ENCODE results near the gene RPEL1.
A peak's percentile ranks its signal among the peaks of the same experiment; 100 is the strongest.

RPEL1 gene

DNA sequence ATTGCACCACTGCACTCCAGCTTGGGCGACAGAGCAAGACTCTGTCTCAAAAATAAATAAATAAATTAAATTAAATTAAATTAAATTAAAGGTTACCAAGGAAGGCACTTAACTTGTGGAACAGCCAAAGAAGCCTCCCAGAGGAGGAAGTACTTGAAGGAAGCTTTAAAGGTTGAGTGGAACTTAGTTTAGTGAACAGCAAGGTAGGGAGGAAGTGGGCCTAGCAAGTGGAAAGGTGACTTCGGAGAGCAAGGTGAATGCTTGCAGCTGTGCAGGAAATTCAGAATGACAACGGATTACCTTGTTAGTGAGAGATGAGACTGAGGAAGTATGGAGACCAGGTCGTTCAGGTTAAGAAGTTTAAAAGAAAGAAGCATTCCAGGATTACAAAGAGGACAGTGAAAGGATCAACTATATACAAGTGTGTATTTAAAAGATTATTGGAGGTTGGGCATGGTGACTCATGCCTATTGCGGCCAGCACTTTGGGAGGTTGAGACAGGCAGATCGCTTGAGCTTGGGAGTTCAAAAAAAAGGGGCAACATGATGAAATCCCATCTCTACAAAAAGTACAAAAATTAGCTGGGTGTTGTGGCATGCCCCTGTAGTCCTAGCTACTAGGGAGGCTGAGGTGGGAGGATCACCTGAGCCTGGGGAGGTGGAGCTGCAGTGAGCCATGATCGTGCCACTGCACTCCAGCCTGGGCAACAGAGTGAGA lies 12.8 kb upstream of the RPEL1 start:
- ChIA-PET CTCF (no interaction called here), POLR2A (no interaction called here)
- DNase-seq (ENCODE audit: extremely low spot score), result no peak
- TF ChIP-seq HDGF (IDR thresholded peaks at IDR 0.05; ENCODE audit: borderline replicate concordance) (no peak), CTBP1 (IDR thresholded peaks at IDR 0.05; ENCODE audit: borderline replicate concordance) (no peak), ELF4 (IDR thresholded peaks at IDR 0.05) (no peak)

GRCh38 chr10:103235775-103236174 lies 9.9 kb upstream of the RPEL1 start:
- CTCF ChIA-PET, result interaction anchor here (1.4 kb wide), 1 partner anchor 9 kb away, joined by 3 read pairs; the partner anchor contains the start of gene RPEL1
- POLR2A ChIA-PET, result no interaction called here
- DNase-seq (ENCODE audit: extremely low spot score), result no peak
- TF ChIP-seq SUZ12 (IDR thresholded peaks at IDR 0.05), result no peak

GRCh38 chr10:103238506-103239252 lies 7.0 kb upstream of the RPEL1 start:
- DNase-seq (ENCODE audit: extremely low spot score), result peak; percentile 36
- POLR2A ChIA-PET, result interaction anchor here (0.6 kb wide), 1 partner anchor 79 kb away, joined by 3 read pairs; no protein-coding TSS in a partner anchor
- CTCF ChIA-PET, result interaction anchor here (0.6 to 1.6 kb wide), 8 partner anchors 10 to 321 kb away, joined by 3 to 6 read pairs (median 3); partner anchors contain the start of gene CNNM2
- TF ChIP-seq SP1 (IDR thresholded peaks at IDR 0.05), result no peak
- no peak for TF ChIP-seq PKNOX1 (IDR thresholded peaks at IDR 0.05)
- no peak for TF ChIP-seq CTBP1 (IDR thresholded peaks at IDR 0.05; ENCODE audit: borderline replicate concordance)
- TF ChIP-seq ZNF384 (IDR thresholded peaks at IDR 0.05), result no peak
- TF ChIP-seq FOXA1 (IDR thresholded peaks at IDR 0.05), result no peak
- TF ChIP-seq L3MBTL2 (conservative IDR thresholded peaks at IDR 0.05), result no peak
- TF ChIP-seq TARDBP (IDR thresholded peaks at IDR 0.05), result no peak
- no peak for TF ChIP-seq NFRKB (IDR thresholded peaks at IDR 0.05)
- TF ChIP-seq ARNT (IDR thresholded peaks at IDR 0.05), result no peak
- no peak for TF ChIP-seq FOXK2 (IDR thresholded peaks at IDR 0.05)
- TF ChIP-seq BHLHE40 (IDR thresholded peaks at IDR 0.05; ENCODE audit: borderline replicate concordance), result no peak
- TF ChIP-seq ELF4 (IDR thresholded peaks at IDR 0.05), result no peak
- TF ChIP-seq LEF1 (IDR thresholded peaks at IDR 0.05; ENCODE audit: borderline replicate concordance), result no peak
- TF ChIP-seq HDGF (IDR thresholded peaks at IDR 0.05; ENCODE audit: borderline replicate concordance), result no peak
- no peak for TF ChIP-seq FOXM1 (IDR thresholded peaks at IDR 0.05; ENCODE audit: borderline replicate concordance)
- TF ChIP-seq SUZ12 (IDR thresholded peaks at IDR 0.05), result no peak

- POLR2A ChIA-PET, result no interaction called here
- DNase-seq (ENCODE audit: extremely low spot score), result no peak
- CTCF ChIA-PET, result interaction anchor here (0.6 kb wide), 2 partner anchors 30 to 132 kb away, joined by 3 read pairs; no protein-coding TSS in a partner anchor
These were observed 4.2 kb upstream of the RPEL1 start for GRCh38 chr10:103241262-103242011.

GRCh38 chr10:103244666-103245271 lies 918 bp upstream of the RPEL1 start:
- TF ChIP-seq TARDBP (IDR thresholded peaks at IDR 0.05) (no peak), ARNT (IDR thresholded peaks at IDR 0.05) (no peak), CTBP1 (IDR thresholded peaks at IDR 0.05; ENCODE audit: borderline replicate concordance) (no peak), FOXM1 (IDR thresholded peaks at IDR 0.05; ENCODE audit: borderline replicate concordance) (no peak), PKNOX1 (IDR thresholded peaks at IDR 0.05) (no peak), NFRKB (IDR thresholded peaks at IDR 0.05) (no peak), HDGF (IDR thresholded peaks at IDR 0.05; ENCODE audit: borderline replicate concordance) (no peak), BHLHE40 (IDR thresholded peaks at IDR 0.05; ENCODE audit: borderline replicate concordance) (no peak), SUZ12 (IDR thresholded peaks at IDR 0.05) (no peak), SP1 (IDR thresholded peaks at IDR 0.05) (no peak), LEF1 (IDR thresholded peaks at IDR 0.05; ENCODE audit: borderline replicate concordance) (no peak), FOXK2 (IDR thresholded peaks at IDR 0.05) (no peak), FOXA1 (IDR thresholded peaks at IDR 0.05) (no peak), ZNF384 (IDR thresholded peaks at IDR 0.05) (no peak), L3MBTL2 (conservative IDR thresholded peaks at IDR 0.05) (no peak), ELF4 (IDR thresholded peaks at IDR 0.05) (no peak)
- peak; percentile 89 for DNase-seq (ENCODE audit: extremely low spot score)
- ChIA-PET CTCF (interaction anchor here (0.5 to 2.1 kb wide), 15 partner anchors 8 to 327 kb away, joined by 3 to 14 read pairs (median 4); partner anchors contain the start of genes CNNM2 and NT5C2), POLR2A (no interaction called here)

More at GRCh38 chr10:103241262-103242011, 4.2 kb upstream of the RPEL1 start:
- no peak for TF ChIP-seq NFRKB (IDR thresholded peaks at IDR 0.05)

DNA sequence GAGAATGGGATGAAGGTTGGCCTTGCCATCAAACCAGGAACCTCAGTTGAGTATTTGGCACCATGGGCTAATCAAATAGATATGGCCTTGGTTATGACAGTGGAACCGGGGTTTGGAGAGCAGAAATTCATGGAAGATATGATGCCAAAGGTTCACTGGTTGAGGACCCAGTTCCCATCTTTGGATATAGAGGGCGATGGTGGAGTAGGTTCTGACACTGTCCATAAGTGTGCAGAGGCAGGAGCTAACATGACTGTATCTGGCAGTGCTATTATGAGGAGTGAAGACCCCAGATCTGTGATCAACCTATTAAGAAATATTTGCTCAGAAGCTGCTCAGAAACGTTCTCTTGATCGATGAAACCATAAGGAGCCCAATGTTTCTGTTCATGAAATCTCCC lies 637 bp downstream of the RPEL1 start:
- CTCF ChIA-PET, result interaction anchor here (0.6 to 1.1 kb wide), 2 partner anchors 57 to 678 kb away, joined by 3 to 4 read pairs; no protein-coding TSS in a partner anchor
- POLR2A ChIA-PET, result no interaction called here
- TF ChIP-seq SUZ12 (IDR thresholded peaks at IDR 0.05) (no peak), TARDBP (IDR thresholded peaks at IDR 0.05) (no peak), ARNT (IDR thresholded peaks at IDR 0.05) (no peak), FOXK2 (IDR thresholded peaks at IDR 0.05) (no peak), LEF1 (IDR thresholded peaks at IDR 0.05; ENCODE audit: borderline replicate concordance) (no peak), FOXA1 (IDR thresholded peaks at IDR 0.05) (no peak), CTBP1 (IDR thresholded peaks at IDR 0.05; ENCODE audit: borderline replicate concordance) (no peak), FOXM1 (IDR thresholded peaks at IDR 0.05; ENCODE audit: borderline replicate concordance) (no peak), L3MBTL2 (conservative IDR thresholded peaks at IDR 0.05) (no peak), HDGF (IDR thresholded peaks at IDR 0.05; ENCODE audit: borderline replicate concordance) (no peak), ELF4 (IDR thresholded peaks at IDR 0.05) (no peak), PKNOX1 (IDR thresholded peaks at IDR 0.05) (no peak), NFRKB (IDR thresholded peaks at IDR 0.05) (no peak), BHLHE40 (IDR thresholded peaks at IDR 0.05; ENCODE audit: borderline replicate concordance) (no peak), SP1 (IDR thresholded peaks at IDR 0.05) (no peak), ZNF384 (IDR thresholded peaks at IDR 0.05) (no peak)
- DNase-seq (ENCODE audit: extremely low spot score), result no peak
